ENCODE measurements around the gene DLG4.
A peak's percentile ranks its signal among the peaks of the same experiment; 100 is the strongest.

Gene DLG4

GRCh38 chr17:7226721-7227710 is 7.4 kb upstream of the DLG4 start:
- DNase-seq = no peak

- no peak for DNase-seq
Observed at GRCh38 chr17:7225711-7226331, 6.2 kb upstream of the DLG4 start.

DNA sequence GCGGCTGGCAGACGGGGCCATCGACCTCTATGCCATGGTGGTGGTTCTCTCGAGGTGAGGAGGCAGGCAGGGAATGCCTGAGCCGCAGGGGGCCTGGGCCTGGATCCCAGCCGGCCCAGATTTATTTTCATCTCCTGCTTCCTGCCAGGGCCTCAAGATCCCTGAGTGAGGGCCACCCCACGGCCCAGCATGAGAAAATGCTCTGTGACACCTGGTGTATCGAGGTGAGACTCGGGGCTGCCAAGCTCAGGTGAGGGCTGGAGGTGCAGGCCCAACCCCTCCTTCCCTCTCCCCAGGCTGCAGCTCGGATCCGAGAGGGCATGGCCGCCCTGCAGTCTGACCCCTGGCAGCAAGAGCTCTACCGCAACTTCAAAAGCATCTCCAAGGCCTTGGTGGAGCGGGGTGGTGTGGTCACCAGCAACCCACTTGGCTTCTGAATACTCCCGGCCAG is 5.0 kb upstream of the DLG4 start:
- no peak for DNase-seq

DNA sequence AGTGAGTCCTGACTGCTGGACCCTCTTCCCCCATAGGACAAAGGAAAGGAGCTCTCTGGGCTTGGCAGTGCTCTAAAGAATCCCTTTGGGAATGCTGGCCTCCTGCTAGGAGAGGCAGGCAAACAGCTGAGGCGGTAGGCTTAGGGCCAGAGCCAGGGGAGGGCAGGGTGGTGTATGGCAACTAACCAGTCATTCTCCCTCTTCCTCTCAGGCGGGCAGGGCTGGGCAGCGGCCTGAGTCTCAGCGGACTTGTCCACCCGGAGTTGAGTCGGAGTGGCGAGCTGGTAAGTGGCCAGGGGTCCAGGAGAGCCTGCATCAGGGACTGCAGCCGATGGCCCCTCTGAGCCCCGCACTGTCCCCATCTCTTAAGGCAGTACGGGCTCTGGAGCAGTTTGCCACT is 4.5 kb upstream of the DLG4 start:
- DNase-seq = no peak

DNA sequence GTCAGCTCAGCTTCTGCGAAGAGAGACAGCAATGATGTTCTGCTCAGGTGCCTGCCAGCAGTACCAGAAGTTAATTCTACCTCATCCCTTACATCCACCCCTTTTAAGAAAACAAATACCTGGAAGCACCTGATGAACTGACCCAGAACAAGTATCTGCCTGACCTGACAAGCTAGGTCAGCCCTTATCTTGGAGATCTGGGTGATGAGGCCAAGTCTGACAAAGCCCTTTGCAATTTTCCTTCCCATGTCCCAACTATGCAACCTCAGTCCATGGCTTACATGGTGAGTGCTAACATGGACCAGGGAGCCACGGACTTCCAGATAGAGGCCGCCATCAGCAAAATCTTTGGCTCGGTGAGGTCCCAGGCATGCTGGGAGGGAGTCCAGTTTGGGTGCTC is 3.7 kb upstream of the DLG4 start:
- no peak for DNase-seq

GRCh38 chr17:7222972-7223292 is 3.3 kb upstream of the DLG4 start:
- DNase-seq = no peak

DNA sequence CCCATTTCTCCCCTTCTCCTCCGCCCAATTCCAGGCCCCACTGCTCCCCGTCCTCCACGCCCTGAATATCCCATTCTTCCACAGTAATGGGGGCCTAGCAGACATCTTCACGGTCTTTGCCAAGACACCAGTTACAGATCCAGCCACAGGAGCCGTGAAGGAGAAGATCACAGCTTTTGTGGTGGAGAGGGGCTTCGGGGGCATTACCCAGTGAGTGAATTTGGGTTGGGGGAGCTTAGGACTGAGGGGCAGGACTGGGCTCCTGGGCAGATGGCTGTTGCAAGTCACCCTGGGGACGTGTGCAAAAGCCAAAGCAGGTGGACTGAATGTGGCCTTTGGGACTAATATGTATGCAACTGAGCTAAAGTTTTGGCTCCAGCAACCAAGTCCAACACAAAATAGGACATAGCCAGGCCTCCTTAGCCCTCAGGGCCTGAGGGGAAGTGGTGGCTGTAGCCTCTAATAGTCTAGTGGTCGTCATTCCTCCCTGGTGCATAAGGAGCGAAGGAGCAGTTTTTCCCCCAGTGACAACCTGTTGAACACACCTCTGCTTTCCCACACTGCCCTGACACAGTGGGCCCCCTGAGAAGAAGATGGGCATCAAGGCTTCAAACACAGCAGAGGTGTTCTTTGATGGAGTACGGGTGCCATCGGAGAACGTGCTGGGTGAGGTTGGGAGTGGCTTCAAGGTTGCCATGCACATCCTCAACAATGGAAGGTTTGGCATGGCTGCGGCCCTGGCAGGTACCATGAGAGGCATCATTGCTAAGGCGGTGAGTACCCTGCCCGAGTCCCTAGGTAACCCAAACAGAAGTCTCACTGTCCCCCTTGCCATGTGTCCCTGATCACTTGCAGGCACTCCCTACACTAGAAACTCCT is 2.7 kb upstream of the DLG4 start:
- no peak for DNase-seq

DNA sequence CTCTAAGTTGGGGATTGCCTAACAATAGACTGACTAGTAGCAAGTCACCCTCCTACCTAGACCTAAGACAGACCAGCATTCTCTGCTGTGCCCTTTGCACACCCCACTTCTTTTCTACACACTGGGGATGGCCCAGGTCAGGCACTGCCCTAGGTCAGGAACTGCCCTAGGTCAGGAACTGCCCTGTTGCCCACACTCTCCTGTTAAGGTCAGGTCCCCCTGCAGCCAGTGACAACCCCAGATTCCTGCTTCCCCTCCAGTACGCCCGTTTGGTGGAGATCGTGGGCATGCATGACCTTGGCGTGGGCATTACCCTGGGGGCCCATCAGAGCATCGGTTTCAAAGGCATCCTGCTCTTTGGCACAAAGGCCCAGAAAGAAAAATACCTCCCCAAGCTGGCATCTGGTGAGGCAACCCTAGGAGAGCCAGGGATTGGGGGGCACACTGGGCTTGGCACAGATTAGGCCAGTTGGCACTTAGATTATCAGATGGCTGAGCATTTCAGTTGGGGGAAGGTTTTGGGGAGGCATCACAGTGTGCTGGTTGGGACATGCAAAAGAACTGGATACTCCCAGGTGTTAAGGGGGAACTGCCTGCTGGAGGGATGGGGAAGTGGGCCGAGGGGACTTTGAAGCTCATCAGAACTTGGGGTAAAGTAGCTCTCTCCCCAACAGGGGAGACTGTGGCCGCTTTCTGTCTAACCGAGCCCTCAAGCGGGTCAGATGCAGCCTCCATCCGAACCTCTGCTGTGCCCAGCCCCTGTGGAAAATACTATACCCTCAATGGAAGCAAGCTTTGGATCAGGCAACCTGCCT is 1.8 kb upstream of the DLG4 start:
- no peak for DNase-seq

DNA sequence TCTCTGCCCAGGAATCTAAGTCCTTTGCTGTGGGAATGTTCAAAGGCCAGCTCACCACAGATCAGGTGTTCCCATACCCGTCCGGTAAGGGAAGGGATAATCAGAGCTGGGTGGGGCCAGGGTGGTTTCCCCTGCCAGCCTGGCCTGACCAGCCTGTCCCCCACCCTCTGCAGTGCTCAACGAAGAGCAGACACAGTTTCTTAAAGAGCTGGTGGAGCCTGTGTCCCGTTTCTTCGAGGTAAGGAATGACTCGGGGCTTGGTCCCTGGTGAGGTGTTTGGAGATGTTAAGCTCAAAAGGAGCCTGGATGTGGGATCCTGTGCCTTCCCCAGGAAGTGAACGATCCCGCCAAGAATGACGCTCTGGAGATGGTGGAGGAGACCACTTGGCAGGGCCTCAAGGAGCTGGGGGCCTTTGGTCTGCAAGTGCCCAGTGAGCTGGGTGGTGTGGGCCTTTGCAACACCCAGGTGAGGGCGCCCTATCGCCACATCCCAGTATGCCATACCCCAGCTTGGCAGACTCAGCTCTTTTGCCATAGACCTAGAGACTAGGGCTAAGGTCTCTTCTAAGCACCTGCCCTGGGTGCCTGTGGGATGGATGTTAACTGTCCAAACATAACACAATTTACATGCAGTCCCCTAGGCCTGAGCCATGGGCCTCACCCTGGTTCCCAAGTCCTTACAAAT is 1.1 kb upstream of the DLG4 start:
- DNase-seq = no peak

GRCh38 chr17:7219229-7219811 is 316 bp downstream of the DLG4 start:
- no peak for DNase-seq

DNA sequence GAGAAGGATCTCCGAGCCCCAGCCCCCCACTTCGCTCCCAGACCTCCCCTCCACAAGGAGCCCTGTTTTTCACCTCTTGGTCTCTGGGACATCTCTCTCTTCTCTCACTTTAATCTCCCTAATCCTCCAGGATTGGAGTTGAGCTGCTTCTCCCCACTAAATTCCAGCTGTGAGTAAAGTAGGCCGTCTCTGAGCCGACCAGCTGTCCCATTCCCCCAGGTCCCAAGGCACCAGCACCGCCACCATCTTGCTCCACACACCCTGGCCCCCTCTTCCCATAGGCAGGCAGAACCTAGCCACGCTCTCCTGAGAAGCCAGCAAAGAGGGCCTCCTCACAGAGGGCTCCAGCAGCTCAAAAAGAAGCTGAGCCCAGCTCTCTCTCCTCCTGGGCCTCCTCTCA is 878 bp downstream of the DLG4 start:
- no peak for DNase-seq

GRCh38 chr17:7218166-7218565 is 1.5 kb downstream of the DLG4 start:
- DNase-seq = no peak

GRCh38 chr17:7217113-7217987 is 2.3 kb downstream of the DLG4 start:
- DNase-seq = no peak

DNA sequence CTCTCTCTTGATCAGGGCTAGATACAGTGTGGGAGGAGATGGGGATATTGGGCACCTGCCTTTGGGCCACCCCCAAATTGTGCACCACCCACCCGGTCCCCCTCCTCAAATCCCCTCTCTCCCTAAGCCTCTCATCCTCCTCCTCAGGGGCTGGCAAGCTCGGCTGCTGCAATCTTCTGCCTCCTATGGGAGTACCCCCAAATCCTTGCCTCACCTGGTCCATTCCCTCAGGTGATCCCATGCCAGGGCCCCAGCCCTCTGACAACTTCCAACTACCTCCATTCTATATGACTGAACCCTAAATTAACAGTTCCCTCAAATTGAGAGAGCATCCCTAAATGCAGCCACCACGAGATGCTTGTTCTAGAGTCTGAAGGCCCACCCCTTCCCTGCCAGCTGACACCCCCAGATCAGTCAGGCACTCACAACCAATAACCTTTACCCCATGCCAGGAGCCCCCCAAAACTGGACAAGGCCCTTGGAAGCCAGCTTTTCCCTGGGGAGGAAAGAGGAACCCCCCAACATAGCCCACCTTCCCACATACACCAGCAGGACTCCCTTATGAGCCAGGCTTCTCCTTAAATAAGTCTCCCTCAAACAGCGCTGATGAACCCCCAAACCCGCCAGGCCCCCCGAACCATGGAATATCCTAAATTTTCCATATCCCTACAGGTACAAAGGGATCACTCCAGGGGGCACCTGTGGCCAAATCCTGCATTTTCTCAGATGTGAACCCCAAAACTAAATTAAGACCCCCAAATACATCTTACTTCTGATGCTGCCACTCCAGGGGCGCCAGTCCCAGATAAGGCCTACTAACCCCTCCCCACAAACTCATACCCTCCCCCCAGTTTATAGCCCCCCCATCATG is 3.2 kb downstream of the DLG4 start:
- no peak for DNase-seq

DNA sequence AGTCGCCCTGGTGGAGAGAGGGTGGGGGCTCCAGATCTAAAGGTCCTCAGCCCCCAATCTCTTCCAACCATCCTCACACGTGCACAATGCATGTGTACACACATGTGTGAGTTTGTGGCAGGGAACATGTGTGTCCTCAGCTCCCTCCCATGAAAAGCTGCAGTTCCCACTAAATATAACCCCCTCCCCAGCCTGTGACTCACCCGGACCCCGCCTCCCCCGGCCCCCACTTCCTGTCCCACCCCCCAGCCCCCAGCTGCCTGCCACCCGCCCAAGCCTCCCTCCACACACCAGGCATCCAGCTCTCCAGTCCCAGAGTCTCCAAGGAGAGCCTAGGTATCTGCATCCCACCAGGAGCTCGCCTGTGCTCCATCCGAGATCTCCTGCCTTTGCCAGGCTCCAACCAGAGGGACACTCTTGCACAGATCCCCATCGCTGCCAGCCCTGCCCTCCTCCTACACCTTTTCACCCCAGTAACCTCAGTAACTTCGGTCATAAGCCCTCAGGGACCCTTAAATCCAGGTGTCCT is 3.9 kb downstream of the DLG4 start:
- DNase-seq = no peak

DNA sequence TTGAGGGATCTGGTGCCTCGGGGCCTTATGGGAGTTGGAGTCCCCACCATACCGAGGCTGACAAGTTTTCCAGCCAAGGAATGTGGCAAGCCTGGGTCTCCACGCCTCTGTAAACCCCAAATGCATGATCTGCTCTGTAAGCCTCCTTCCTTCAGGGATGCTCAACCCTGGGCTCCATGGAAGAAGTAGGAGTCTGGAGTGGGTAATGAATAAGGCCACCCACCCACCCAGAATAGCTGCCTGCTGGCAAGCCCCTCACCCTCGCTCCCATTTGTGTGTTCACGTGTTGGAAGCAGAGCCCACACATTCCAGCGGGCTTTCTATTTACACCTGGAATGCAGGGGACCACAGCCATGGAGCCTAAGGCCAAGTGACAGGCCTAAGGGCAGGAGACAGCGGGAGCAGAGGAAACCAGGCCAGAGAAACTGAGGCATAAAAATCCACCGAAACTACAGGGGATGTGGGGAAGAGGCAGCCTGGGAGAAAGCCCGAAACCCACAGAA is 4.4 kb downstream of the DLG4 start:
- DNase-seq = no peak

DNA sequence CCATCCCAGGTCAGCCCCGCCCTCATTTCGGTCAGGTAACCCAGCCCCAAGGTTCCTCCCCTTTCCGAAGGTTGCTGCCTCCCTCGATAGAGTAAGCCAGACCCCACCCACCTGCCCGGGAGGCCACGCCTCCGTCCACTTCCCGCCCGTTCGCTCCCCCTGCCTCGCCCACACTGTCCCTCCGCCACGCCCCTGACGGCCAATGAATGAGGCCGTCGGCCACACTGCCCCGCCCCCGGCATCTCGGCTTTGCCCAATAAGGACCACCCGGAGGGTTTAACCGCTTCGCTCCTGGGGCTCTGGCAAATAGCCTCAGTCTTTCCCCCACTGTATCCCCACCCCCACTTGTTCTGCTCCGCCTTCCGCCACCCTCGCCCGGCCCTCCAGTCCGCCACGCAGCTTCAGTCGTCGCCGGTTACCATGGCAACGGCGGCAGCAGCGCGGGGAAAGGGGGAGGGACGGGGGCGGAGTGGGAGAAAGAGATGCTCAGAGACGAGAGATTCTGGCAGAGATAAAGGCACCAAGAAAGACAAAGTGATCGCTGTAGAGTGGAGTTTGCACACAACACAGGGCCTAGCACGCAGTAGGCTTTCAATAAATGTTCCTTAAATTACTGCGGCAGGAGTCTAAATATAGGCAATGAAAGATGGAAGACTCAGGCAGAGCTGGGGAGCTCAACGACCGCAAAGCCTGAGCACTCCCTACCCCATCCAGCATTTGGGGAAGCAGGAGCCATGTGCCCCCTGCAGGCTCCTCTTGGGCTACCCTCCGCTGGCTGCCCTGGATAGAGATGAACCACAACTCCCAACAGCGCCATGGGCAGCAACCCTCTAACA is 5.1 kb downstream of the DLG4 start:
- peak; percentile 99 for DNase-seq

DNA sequence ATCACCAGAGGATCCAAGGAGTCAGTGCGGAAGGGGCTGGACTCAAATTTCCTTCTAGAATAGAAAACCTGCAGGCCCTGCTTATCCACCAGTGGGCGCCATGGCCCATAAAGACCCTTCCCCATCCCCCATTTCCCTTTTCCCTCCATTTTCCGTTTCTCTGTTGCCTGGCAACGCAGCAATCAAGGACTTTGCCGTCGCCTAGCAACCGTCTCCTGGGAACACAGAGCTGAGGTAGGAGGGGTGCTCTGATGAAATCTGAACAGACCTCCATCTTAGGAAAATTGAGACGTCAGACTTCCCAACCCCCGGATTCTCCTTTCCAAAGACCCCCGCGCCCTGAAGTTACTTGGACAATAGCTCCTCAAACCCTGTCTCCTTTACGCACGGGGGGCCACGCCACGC is 5.7 kb downstream of the DLG4 start:
- peak; percentile 90 for DNase-seq
